Ascending aorta (tissue), 2 donors: ENCODE data around the gene PRPF6. TPM values are rescaled to one million over a fixed set of nuclear protein-coding genes. Genes with fewer than 3 reads are reported as not detected.
A peak's percentile ranks its signal among the peaks of the same experiment; 100 is the strongest.

Source experiments
- DNase-seq, 2 donors: peaks; one replicate each; pipeline ENCODE4 v3.0.0-alpha.2; 2019; ENCODE audit warnings: low spot score in 2 of 2
- H3K27ac ChIP-seq, 2 donors: fragments of 200-600 bp; sonication (generic); one replicate each; pipeline ENCODE4 v1.5.1; 2016 to 2017; ENCODE audit warnings: mild to moderate bottlenecking in 1 of 2
- H3K27me3 ChIP-seq: fragments of 200-600 bp; sonication (generic); one replicate; pipeline ENCODE4 v1.5.1; 2017
- H3K36me3 ChIP-seq, 2 donors: fragments of 200-600 bp; sonication (generic); one replicate each; pipeline ENCODE4 v1.5.1; 2016
- H3K4me1 ChIP-seq, 2 donors: fragments of 200-600 bp; sonication (generic); one replicate each; pipeline ENCODE4 v1.5.1; 2016 to 2017; ENCODE audit warnings: mild to moderate bottlenecking in 1 of 2
- H3K4me3 ChIP-seq, 2 donors: fragments of 200-600 bp; sonication (generic); one replicate each; pipeline ENCODE4 v1.5.1; 2016 to 2017; ENCODE audit warnings: mild to moderate bottlenecking in 1 of 2
- H3K9me3 ChIP-seq, 2 donors: fragments of 200-600 bp; sonication (generic); one replicate each; pipeline ENCODE4 v1.5.1; 2016
- intact Hi-C: fragments of 100-400 bp; cut with DNase I; formaldehyde crosslinking; loops from one replicate; pipeline ENCODE4 v1.15.1; 2023
- total RNA-seq: library from RNA; depleted of rRNA; stranded (reverse); fragments of >200 nt; gene quantifications from one replicate; pipeline ENCODE4 v1.1.0, GENCODE V29; 2016
- TF ChIP-seq, protein P1 (sequence below), 3 experiments: fragments of 200-600 bp in 2 of 3; fragments of 450-650 bp in 1 of 3; sonication (generic) in 2 of 3; IDR thresholded peaks; one replicate each; pipeline ENCODE4 v1.5.1; 2016 to 2019; ENCODE audit warnings: antibody characterized with exemption in 3 of 3, mild to moderate bottlenecking in 1 of 3, moderate library complexity in 1 of 3

The PRPF6 gene
- total RNA-seq, 1 donor from 2014 or later: 33.5 TPM

DNA sequence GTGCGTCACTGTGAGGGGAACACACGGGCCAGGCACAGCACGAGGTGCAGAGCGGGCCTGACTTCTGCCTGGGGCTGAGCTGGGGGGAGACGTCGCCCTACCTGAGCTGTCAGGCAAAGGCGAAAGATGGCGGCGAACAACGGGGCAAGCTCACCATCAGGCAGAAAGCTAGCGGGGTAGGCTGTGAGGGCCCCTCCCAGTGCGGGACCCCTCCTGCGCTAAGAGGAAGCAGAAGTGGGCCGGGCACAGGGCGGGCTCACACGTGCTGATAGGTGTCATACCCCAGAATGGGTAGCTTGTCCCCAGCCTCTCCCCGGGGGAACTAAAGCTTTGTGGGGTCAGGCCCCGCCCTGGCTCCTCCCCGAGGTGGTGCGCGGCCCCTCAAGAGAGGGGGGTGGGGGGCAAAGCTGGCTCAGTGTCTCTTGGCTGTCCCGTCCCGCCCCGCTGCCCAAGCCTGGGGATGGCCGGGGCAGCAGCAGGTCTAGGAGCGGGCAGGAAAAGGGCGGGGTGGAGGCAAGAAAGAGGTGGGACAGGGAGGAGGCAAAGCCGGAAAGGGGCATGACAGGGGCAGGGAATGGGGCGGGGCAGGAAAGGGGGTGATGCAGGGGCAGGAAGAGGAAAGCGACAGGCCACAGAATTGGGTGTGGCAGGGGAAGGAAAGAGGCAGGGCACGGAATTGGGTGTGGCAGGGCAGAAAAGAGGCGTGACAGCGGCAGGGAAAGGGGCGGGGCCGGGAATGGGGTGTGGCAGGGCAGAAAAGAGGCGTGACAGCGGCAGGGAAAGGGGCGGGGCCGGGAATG is 39.5 kb upstream of the PRPF6 start:
- no peaks in the 10 kb centered on the region for H3K27me3 ChIP-seq
- peak in 1 of 2 donors; percentile 64 for DNase-seq
- intact Hi-C loops: no loop called here
- H3K36me3 ChIP-seq: peaks cover 52 to 78% of the 10 kb centered on the region in 2 donors
- H3K9me3 ChIP-seq: no peaks in the 10 kb centered on the region
- peak overlapping the region in 1 of 2 donors; percentile 33 for H3K27ac ChIP-seq
- H3K4me1 ChIP-seq: no peaks in the 10 kb centered on the region
- H3K4me3 ChIP-seq: no peak overlapping the region
- TF ChIP-seq, protein P1, sequence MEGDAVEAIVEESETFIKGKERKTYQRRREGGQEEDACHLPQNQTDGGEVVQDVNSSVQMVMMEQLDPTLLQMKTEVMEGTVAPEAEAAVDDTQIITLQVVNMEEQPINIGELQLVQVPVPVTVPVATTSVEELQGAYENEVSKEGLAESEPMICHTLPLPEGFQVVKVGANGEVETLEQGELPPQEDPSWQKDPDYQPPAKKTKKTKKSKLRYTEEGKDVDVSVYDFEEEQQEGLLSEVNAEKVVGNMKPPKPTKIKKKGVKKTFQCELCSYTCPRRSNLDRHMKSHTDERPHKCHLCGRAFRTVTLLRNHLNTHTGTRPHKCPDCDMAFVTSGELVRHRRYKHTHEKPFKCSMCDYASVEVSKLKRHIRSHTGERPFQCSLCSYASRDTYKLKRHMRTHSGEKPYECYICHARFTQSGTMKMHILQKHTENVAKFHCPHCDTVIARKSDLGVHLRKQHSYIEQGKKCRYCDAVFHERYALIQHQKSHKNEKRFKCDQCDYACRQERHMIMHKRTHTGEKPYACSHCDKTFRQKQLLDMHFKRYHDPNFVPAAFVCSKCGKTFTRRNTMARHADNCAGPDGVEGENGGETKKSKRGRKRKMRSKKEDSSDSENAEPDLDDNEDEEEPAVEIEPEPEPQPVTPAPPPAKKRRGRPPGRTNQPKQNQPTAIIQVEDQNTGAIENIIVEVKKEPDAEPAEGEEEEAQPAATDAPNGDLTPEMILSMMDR (IDR thresholded peaks at IDR 0.05): no peak

DNA sequence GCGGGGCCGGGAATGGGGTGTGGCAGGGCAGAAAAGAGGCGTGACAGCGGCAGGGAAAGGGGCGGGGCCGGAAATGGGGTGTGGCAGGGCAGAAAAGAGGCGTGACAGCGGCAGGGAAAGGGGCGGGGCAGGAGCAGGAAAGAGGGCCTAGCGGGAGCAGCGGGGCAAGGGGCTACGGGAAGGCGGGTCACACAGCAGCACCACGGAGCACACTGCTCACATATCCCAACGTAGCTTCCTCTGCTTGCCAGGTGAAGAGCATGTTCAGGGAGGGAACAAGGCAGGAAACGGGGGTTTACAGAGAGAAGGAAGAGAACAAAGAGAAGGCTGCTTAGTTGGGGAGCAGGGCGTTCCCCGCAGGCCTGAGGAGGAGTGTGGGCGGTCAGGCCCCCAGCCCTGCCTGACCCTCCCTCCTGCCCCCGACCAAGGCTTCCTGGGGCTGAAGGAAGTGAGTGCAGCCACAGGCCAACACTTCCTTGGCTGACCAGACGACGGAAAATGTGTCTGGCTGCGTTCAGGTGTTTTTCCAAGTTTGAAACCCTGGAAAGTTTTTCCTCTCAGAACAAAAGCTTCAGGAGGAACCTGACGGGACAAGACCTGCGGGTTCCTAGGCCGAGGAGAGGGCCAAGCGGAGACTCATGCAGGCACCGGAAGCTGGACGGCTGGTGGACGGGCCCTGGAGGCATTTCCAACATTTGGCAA is 38.5 kb upstream of the PRPF6 start:
- no peaks in the 10 kb centered on the region for H3K27me3 ChIP-seq
- no peak for DNase-seq
- peak overlapping the region; percentile 1 to 53 for H3K27ac ChIP-seq
- intact Hi-C loops: no loop called here
- H3K36me3 ChIP-seq: peaks cover 52 to 77% of the 10 kb centered on the region in 2 donors
- TF ChIP-seq, protein P1 (IDR thresholded peaks at IDR 0.05): no peak
- H3K4me3 ChIP-seq: no peak overlapping the region
- H3K4me1 ChIP-seq: peaks cover 0 to 2% of the 10 kb centered on the region in 2 donors
- H3K9me3 ChIP-seq: no peaks in the 10 kb centered on the region

DNA sequence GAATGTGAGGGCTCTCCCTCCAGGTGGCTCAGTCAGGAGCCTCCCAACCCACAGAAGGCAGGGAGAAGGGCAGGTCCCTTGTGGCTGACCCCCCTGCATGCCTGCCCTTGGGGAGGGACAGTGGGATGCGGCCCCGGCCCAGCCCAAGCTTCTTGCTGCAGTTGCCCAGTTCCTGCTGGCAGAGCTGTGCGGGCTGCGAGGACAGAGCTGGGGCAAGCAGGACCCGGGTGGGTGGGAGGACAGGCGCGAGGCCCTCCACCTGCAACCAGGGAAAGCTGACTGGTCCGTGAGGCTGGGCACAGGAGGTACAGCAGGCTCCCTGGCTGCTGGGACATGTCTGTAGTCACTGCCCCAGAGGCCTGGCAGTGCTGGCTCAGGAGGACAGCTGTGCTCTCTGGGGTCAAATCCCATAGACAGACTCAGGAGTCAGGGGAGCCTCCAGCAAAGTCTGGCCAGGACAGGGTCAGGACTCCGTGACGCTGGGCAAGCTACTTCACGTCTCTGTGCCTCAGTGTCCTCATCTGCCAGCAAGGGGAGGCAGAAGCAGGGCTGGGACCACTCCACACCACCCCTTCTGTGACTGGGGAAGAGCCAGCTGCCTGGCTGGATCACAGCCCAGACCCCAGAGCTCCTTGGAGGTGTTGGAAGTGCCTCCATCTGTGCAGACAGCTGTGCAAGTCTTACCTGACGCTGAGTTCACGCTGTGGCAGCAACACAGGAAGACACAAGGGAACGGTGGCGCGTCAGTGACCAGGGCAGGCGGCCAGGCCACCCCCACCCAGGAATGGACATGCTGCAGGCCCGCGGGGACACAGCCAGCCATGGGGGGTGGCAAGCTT is 37.7 kb upstream of the PRPF6 start:
- Histone ChIP-seq H3K36me3 (peaks cover 52 to 69% of the 10 kb centered on the region in 2 donors), H3K4me3 (no peak overlapping the region), H3K4me1 (peaks cover 0 to 10% of the 10 kb centered on the region in 2 donors), H3K27me3 (no peaks in the 10 kb centered on the region), H3K27ac (peak overlapping the region; percentile 1 to 53), H3K9me3 (no peaks in the 10 kb centered on the region)
- peak in 1 of 2 donors; percentile 61 for DNase-seq
- TF ChIP-seq, protein P1 (IDR thresholded peaks at IDR 0.05): no peak
- intact Hi-C loops: no loop called here

DNA sequence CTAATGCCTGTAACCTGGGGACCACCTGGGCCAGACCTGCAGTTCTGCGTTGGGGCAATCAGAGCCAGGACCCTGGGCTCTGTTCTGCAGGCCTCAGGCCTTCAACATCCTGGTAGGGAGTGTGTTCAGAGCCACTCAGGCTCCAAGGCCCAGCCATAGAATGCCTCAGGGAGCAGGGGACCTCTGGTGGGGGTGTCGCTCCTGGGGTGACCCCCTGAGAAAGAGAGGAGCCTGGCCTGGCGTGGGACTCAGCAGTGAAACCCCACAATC is 37.2 kb upstream of the PRPF6 start:
- H3K36me3 ChIP-seq: peaks cover 49 to 65% of the 10 kb centered on the region in 2 donors
- intact Hi-C loops: no loop called here
- H3K27ac ChIP-seq: no peak overlapping the region
- H3K27me3 ChIP-seq: no peaks in the 10 kb centered on the region
- DNase-seq: no peak
- peaks cover 0 to 13% of the 10 kb centered on the region in 2 donors for H3K4me1 ChIP-seq
- no peaks in the 10 kb centered on the region for H3K9me3 ChIP-seq
- no peak overlapping the region for H3K4me3 ChIP-seq
- TF ChIP-seq, protein P1 (IDR thresholded peaks at IDR 0.05): no peak

DNA sequence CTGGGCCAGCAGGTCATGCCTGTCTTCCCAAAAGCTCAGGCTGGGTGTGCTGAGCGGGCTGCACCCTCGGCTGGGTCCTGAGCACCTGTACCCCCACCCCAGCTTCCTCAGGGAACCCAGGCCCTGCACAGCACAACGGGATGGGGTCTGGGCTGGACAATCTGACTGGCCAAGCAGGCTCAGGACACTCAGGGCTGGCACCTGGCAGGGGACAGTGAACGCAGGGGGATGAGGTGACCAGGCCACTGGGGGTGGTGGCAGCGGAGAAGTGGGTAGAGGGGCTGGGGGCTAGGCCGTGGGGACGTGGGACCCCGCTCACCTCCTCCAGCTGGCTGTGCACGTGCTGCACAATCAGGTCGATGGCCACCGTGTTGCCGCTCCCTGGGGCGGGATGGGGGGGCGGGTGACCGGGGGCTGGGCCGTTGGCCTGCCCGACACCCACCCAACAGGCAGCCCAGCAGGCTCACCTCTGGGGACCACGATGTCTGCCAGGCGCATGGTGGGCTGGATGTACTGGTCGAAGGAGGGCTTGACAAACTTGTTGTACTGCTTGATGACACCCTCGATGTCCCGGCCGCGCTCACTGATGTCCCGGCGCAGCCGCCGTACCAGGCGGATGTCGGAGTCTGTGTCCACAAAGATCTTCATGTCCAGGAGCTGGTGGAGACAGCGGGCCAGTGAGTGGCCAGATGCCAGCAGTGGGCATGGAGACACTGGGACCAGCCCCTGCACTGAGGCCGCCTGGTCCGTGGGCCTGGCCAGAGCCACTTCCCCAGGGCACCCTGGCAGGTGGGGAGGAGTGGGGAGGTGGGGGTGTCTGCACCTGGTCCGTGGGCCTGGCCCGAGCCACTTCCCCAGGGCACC is 36.6 kb upstream of the PRPF6 start:
- Histone ChIP-seq H3K4me1 (peaks cover 2 to 19% of the 10 kb centered on the region in 2 donors), H3K27ac (no peak overlapping the region), H3K36me3 (peaks cover 49 to 60% of the 10 kb centered on the region in 2 donors), H3K9me3 (no peaks in the 10 kb centered on the region), H3K4me3 (no peak overlapping the region), H3K27me3 (no peaks in the 10 kb centered on the region)
- TF ChIP-seq, protein P1 (IDR thresholded peaks at IDR 0.05): no peak
- no peak for DNase-seq
- intact Hi-C loops: no loop called here
